ENCODE results near the gene SLC46A1.

GRCh38 chr17:28357061-28357900 lies 48.7 kb downstream of the SLC46A1 start, which contains the start of gene POLDIP2:
- TF ChIP-seq POLR2A (IDR thresholded peaks at IDR 0.05; ENCODE audit: low read depth) (peak; percentile 93), CTCF (IDR thresholded peaks at IDR 0.05) (peak in 1 of 3 experiments; percentile 38), POLR2AphosphoS5 (IDR thresholded peaks at IDR 0.05) (peak; percentile 93 to 99)

Data from esophagus muscularis mucosa (tissue), 3 donors.